Cardiac muscle cell (in vitro differentiated cells and primary cell): ENCODE results near the gene ZC3H12C. TPM values are rescaled to one million over a fixed set of nuclear protein-coding genes. Genes with fewer than 3 reads are reported as not detected.

ENCODE experiments used
- DNase-seq, 2 donors: peaks; one replicate each; pipeline versions ENCODE4 v3.0.0 to v3.0.0-alpha.2; 2010 to 2017; ENCODE audit warnings: low read depth in 1 of 2, low spot score in 1 of 2
- H3K27ac ChIP-seq: fragments of 200-600 bp; sonication (generic); 2 replicates; pipeline ENCODE4 v1.5.1; 2016
- H3K27me3 ChIP-seq: fragments of 200-600 bp; sonication (generic); 2 replicates; pipeline ENCODE4 v1.6.0; 2016; ENCODE audit warnings: control low read depth
- H3K36me3 ChIP-seq: fragments of 200-600 bp; sonication (generic); 2 replicates; pipeline ENCODE4 v1.5.1; 2016; ENCODE audit warnings: control low read depth
- H3K4me1 ChIP-seq: fragments of 200-600 bp; sonication (generic); 2 replicates; pipeline ENCODE4 v1.8.1; 2017; ENCODE audit warnings: low read depth, mild to moderate bottlenecking, mixed run types
- H3K4me3 ChIP-seq: fragments of 200-600 bp; sonication (generic); 2 replicates; pipeline ENCODE4 v1.5.1; 2016; ENCODE audit warnings: mild to moderate bottlenecking
- H3K9me3 ChIP-seq: fragments of 200-600 bp; sonication (generic); 2 replicates; pipeline ENCODE4 v1.5.1; 2017; ENCODE audit warnings: low read depth, mild to moderate bottlenecking, control low read depth
- CTCF ChIP-seq: IDR thresholded peaks from 2 replicates; pipeline ENCODE4 v1.5.1; 2012; ENCODE audit warnings: low read depth, mild to moderate bottlenecking, low read length
- polyA plus RNA-seq: library from polyadenylated mRNA; unstranded; fragments of >200 nt; fragmentation: Nextera tagmentation; extraction: Ambion mirVana; gene quantifications from 2 replicates; pipeline ENCODE4 v1.2.1, GENCODE V29; 2016
- total RNA-seq: library from RNA; depleted of rRNA; stranded (reverse); fragments of >200 nt; gene quantifications from 2 replicates; pipeline ENCODE4 v1.2.3, GENCODE V29; 2016

ZC3H12C gene
- total and polyA plus RNA-seq, 2 experiments from 2014 or later: 1.0 to 7.1 TPM

- no peaks in the 10 kb centered on the region for H3K4me1 ChIP-seq
- no peak for DNase-seq
- H3K27me3 ChIP-seq: no peaks in the 10 kb centered on the region
- H3K9me3 ChIP-seq: no peaks in the 10 kb centered on the region
- H3K36me3 ChIP-seq: no peaks in the 10 kb centered on the region
- H3K27ac ChIP-seq: no peak overlapping the region
- H3K4me3 ChIP-seq: no peak overlapping the region
- no peak for TF ChIP-seq CTCF
Observed at GRCh38 chr11:110053848-110054414, 39.3 kb upstream of the ZC3H12C start.

GRCh38 chr11:110056956-110057355, 36.2 kb upstream of the ZC3H12C start:
- no peak for DNase-seq
- Histone ChIP-seq H3K27me3 (no peaks in the 10 kb centered on the region), H3K9me3 (no peaks in the 10 kb centered on the region), H3K36me3 (no peaks in the 10 kb centered on the region), H3K4me1 (no peaks in the 10 kb centered on the region), H3K4me3 (no peak overlapping the region), H3K27ac (no peak overlapping the region)
- no peak for TF ChIP-seq CTCF

- no peaks in the 10 kb centered on the region for H3K27me3 ChIP-seq
- no peak for TF ChIP-seq CTCF
- H3K4me1 ChIP-seq: no peaks in the 10 kb centered on the region
- H3K36me3 ChIP-seq: no peaks in the 10 kb centered on the region
- peak in 1 of 2 donors; percentile 23 for DNase-seq
- H3K27ac ChIP-seq: no peak overlapping the region
- H3K4me3 ChIP-seq: no peak overlapping the region
- no peaks in the 10 kb centered on the region for H3K9me3 ChIP-seq
Observed at GRCh38 chr11:110059706-110060463, 33.3 kb upstream of the ZC3H12C start.

GRCh38 chr11:110061296-110061695, 31.9 kb upstream of the ZC3H12C start:
- H3K27ac ChIP-seq: no peak overlapping the region
- no peaks in the 10 kb centered on the region for H3K9me3 ChIP-seq
- no peak for DNase-seq
- no peak for TF ChIP-seq CTCF
- H3K36me3 ChIP-seq: no peaks in the 10 kb centered on the region
- H3K4me3 ChIP-seq: no peak overlapping the region
- no peaks in the 10 kb centered on the region for H3K4me1 ChIP-seq
- no peaks in the 10 kb centered on the region for H3K27me3 ChIP-seq

- H3K4me1 ChIP-seq: no peaks in the 10 kb centered on the region
- DNase-seq: no peak
- H3K36me3 ChIP-seq: no peaks in the 10 kb centered on the region
- no peak for TF ChIP-seq CTCF
- H3K4me3 ChIP-seq: no peak overlapping the region
- no peak overlapping the region for H3K27ac ChIP-seq
- H3K27me3 ChIP-seq: no peaks in the 10 kb centered on the region
- H3K9me3 ChIP-seq: no peaks in the 10 kb centered on the region
Observed at GRCh38 chr11:110062247-110062646, 30.9 kb upstream of the ZC3H12C start.
